Measurements from ENCODE around the gene POU3F1.

Gene POU3F1

DNA sequence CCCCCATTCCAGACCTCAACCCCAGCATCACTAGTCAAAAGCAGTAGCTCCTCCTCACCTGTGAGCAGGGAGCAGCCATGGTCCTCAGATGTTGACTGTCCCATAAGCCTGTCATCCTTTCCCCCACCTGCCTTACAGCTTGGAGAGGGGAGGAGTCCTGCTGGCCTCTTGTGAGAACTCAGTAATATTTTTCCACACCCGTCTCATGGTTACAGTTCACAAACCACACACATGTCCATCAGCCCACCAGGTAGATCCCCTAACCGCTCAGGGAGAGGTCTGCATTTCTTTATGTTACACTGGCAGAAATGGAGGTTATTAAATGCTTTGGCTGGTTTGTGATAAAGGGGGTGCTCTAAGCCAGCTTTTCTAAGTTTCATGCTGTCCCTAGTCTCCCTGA lies 26.3 kb upstream of the POU3F1 start:
- DNase-seq, result no peak

DNA sequence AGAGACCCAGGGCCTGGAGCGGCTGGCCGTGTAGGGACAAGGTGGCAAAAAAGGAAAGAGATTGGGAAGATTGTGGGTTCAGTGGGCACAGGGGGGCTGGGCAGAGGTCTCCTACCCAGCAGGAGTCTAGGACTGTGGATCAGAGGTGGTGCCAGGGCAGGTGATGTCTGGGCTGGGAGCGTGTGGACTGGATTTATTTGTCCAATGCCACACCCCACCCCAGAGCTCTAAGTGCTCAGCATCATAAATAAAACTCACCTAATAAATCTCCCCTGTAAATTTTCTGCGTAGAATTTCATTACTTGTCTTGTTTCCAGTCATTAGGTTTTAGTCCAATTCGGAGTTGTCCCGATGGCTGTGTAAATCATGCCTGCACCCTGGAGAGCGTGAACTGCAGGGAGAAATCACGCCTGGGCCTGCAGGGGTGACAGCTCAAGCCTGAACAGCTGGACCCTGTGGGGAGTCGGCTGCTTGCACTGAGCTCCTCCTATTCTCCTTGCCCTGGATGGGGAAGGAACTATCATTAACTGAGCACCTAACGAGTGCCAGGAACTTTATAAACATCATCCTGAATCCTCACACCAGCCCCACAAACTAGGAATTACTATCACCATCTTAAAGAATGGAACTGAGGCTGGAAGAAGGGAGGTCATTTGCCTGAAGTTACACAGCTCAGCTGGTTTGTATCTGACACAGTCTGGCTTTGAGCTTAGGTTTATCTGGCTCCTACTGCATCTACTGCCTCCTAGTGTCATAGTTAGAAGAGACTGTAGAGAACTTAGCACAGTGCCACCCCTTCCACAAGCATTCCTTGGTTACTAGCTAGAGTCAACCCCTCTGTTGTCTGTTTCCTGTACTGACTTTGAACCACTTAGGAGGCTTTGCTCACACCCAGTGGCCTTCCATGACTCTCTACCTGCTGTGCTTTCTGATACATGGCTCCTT lies 25.0 kb upstream of the POU3F1 start:
- DNase-seq, result no peak

DNA sequence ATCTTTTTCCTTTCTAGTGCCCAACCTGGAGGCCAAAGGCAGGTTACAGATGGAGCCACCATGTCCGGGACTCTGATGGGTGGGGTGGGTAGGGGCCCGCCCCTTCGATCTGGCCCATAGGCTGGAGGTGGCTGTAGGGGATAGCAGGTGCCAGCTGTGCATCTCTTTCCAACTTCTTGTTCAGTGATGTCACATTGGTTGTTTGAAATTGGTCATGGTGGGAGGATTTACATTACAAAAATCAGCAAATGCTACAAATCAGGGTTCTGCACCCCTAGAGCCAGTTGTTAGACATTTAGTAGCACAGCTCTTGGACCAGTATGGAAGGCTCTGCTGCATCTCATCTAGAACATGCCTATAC lies 22.4 kb upstream of the POU3F1 start:
- no peak for DNase-seq

DNA sequence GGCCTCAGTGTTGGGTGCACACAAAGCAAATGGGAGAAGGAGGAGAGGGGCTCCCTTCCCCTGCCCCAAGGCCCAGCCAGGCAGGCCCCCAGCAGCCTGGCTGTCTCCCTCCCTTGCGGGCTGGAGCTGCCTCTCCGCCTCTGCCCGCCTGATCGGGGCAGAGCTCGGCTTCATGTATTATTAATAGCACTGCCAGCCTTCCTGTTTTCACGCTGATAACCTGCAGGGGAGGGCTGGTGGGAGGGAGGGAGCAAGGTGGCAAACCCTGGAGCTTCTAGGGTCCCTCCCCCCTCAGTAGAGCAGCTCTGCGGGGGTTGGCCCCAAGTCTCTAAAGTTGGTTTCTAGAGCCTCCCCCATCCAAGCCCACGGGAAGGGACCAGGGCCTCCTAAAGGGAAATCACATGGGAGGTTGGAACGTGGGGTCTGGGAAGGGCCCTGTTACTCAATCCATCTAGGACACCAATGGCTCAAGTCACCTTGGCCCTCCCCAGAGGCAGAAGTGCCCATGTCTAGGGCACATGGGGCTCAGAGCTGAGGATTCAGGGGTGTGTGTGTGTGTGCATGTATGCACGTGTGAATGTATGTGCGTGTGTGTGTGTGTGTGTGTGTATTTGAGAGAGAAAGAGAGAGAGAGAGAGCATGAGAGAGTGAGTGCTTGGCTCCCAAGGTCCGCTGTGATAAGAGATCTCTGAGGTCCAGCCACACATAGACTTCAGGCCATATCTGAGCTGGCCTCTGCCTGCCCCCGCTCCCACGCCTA lies 21.8 kb upstream of the POU3F1 start:
- no peak for DNase-seq

DNA sequence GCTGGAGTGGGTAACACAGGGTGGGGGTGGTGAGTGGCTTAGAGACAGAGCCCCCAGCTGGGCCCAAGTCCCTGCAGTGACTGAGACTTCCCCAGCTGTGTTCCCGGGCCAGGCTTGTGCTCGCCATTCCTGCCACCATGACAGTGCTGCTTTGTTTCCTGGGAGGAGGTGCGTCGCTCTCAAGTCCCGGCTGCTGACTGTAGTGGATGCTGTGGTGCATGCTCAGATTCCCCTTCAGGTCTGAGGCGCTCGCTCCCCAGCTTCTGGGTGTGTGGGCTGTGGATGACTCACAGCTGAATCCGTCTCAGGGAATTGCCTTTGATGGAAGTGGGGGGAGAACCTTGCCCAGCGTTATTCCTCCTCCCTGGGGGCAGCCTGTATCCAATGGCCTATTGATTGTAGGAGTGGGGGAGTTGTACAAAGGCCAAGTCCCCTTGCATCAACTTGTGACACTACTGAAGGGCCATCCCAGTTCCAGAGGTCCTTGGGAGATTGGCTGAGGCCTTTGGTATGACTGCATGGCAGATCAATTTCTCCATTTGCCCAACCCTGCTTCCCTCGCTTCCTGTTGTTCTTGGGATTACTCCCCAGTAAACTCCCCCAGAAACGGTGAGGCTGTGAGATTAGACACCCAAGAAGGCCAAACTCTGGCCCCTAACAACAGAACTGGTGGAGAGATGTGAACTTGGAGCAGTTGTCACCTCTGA lies 17.8 kb upstream of the POU3F1 start:
- no peak for DNase-seq

DNA sequence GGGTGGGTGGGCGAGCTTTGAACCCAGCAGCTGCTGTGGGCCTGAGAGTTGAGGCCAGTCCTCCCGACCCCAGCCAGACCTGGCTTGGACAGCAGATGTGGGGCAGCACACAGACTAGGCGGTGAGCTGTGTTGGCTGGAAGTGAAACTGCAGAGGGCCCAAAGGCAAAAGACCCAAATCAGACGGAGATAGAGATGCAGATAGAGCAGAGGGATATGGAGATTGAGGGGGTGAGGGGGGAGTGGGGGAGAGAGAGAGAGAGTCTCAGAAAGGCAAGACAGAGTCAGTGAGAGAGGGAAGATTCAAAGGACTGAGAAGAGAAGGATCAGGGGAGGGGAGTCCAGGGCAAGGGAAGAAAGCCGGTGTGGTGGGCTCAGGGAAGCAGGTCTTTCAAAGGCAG lies 17.0 kb upstream of the POU3F1 start:
- no peak for DNase-seq

DNA sequence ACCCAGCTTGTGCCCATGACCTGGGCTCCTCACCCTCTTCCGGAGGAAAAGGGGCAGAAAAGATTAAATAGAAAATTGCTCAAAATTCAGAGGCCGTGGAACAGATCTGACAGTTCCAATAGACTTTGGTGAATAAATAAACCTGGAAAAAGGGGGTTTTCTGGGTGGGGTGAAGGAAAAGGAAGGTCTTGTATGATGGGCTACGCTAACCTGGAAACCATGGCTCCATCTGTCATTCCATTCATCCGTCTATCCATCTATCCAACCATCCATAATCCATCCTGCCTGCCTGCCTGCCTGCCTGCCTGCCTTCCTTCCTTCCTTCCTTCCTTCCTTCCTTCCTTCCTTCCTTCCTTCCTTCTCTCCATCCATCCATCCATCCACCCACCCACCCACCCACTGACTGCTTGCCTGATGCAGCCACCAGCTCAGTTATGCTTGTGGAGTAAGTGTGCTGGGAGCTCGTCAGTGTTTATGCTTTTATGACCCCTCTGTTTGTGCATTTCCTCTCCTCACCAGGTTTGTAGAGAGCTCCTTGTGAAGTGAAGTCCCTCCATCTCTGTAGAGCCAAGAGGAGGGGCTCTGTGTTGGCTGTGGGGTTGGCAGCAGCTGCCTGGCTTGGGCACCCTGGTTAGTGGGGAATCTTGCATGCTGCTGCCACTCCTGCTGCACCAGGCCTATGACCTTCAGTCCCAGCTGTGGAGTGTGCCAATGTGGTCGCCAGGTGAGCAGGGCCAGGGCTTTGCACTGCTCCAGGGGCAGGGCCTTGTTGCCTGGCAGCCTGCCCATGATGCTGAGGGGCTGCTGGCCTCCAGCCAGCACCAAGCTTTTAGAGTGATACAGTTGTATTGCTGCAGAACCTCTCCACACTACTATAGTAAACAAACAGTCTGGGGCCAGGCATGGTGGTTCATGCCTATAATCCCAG lies 16.0 kb upstream of the POU3F1 start:
- no peak for DNase-seq

DNA sequence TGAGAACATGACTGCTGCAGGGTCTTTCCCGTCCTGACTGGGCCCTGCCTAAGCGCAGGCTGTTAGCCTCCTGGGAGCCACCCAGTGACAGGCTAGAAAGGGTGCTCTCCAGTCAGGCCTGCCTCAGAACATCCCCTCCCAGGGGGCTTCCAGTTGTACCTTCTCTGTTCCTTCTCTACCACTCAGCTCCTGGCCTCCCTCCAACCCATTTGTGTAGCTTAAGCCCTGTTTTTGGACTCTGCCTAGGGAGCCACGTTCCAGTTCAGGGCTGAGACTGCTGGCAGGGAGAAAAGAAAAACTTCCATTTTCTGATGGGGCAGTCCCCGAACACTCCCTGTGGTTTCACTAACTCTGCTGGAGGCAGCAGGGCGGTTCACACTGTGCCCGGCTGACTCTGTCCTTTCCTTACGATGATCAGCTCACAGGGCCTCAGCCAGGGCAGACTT lies 15.3 kb upstream of the POU3F1 start:
- DNase-seq, result no peak

DNA sequence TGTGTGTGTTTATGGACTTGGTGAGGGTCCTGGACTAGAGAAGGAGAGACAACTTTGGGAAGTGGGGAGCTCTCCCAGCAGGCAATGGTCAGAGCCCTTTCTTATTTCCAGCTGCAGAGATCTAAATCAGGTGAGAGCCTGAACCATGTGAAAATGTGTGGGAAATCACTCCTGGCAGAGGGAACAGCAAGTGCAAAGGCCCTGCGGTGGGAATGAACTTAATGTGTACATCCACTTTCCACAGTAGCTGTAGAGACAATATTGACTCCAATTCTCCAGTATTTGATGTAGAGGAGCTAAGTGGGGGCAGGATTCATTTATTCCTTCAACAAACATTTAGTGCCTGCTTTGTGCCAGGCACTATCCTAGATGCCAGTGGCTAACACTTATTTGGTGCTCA lies 14.7 kb upstream of the POU3F1 start:
- no peak for DNase-seq

DNA sequence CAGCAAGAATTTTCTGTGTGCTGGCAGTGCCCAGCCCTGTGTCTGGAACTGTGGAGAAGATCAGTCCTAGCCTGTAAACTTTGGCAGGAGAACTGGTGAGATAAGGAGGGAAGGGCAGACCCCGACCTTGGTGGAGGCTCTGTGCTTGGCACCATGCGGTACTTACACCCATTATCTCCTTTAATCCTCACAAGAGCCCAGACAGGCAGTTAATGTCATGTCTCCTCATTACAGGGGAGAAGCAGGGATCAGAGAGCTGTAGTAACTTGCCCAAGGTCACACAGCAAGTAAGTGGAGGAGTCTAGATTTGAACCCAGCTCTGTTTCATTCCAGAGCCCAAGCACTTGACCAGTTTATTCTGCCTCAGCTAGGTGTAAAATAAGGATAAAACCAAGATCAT lies 13.9 kb upstream of the POU3F1 start:
- no peak for DNase-seq

DNA sequence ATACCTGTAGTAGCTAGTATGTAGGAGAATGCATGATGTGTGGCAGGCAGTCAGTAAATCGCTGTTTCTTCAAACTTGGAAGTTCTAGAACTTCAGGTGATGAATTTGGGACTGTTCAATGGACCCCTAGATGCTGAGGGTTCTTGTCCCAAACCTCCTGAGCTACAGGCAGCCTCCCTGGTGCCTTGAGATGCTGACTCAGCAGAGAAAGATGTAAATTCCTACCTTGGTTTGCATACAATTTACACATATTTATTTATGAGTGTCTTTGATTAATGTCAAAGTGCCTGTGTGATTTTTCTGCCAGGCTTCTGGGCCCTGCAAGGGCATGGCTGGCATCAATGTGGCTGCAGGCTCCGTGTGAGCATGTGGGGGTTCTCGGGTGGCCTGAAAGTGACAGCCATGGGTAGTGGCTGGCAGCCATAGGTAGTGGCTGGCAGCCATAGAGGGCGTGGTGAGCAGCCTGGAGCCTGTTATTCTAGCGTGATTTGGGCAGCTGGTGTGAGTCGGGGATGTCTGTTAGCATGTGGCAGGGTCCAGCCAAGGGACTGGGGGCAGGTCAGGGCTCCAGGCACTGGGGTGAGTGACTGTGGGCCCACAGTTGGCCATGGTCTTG lies 13.2 kb upstream of the POU3F1 start:
- DNase-seq, result no peak

DNA sequence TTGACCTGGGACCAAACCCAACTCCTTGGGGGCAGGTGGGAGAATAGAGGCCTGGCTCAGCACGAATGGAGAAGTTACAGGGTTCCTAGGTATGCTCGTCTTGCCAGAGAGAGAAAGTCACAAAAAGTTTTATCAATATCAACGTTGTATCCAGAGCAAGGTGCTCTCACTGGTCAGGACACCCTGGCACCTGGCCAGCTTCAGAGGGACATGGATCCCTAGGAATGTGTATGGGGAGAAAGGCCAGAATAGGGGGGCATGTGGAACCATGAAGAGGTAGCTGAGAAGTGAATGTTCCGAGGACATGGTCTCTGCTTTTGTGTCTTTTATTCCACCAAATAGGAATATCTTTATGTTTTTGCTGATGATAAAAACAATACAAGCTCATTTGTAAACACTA lies 9.4 kb upstream of the POU3F1 start:
- DNase-seq, result no peak

DNA sequence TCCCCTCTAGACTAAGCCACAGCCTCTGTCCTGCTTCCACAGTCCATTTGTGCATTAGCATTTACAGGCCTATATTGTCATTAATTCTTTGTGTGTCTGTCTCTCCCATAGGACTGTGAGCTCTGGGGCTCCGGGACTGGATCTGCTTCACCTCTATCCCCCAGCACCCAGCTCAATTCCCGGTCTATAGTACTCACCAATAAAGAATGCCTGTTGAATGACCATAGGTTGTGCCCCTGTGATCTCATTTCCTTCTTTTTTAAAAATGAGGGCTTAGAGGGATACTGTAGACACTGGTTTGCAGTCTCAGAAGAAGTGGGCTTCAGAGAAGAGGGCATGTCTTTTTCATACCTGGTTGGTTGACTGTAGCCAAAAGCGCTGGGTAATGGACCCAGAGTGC lies 8.8 kb upstream of the POU3F1 start:
- no peak for DNase-seq

DNA sequence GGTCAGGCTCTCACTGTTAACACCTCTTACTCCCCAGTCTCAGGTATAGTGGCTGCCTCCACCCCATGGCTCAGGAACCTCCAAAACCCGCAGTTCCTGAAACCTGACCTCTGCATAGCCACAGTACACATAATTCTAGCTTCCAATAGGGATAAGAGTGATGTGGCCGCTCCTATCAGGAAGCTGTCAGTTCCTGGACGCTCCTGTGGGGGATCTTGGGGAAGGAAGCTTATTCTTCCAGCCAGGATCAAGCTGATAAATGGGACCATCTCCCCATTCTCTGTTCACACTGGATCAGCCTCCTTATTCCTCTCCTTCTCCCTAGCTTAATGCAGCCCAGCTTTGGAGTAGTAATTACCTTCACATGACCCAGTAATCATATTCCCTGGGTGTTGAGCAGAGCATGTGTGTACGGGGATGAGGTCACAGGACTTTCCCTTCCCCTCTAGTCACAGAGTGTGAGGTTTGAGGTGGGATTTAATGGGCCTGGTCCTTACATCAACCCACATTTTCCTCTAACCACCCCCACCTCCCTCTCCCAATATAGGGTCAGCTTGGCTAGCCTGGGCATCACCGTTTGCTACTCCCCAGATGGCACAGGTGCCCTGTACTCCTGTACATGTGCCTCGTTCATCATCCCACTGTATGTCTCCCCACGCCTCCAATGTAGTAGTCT lies 7.0 kb upstream of the POU3F1 start:
- DNase-seq, result no peak

DNA sequence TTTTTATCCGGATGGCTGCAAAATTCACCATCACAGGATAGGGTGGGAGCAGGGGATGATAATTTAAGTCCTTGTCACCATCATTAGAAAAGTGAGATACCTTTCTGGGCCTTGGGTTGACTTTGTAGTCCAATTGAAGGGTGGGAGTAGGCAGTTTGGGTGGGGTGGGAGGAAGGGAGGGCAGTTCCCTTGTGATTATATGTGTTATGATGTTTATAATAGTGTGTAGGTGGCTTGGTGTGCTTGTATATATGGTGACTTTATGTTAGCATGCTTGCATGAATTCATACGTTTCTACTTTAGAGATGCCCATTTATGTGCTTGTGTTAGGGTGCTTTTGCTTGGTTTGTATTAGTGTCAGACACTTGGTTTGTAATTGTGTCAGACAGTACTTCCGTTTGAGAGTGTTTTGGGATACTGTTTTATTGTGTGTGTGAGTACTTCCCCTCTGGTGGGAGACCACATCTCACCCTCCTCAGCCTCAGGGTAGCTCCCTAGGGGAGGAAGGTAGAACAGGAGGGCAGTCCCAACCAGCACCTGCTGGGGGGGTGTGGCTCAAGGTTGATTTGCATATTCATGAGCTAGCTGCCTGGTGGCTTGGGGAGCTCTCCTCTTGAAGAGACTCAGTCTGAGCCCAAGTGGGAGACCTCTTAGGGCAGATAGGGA lies 6.3 kb upstream of the POU3F1 start:
- DNase-seq, result no peak

DNA sequence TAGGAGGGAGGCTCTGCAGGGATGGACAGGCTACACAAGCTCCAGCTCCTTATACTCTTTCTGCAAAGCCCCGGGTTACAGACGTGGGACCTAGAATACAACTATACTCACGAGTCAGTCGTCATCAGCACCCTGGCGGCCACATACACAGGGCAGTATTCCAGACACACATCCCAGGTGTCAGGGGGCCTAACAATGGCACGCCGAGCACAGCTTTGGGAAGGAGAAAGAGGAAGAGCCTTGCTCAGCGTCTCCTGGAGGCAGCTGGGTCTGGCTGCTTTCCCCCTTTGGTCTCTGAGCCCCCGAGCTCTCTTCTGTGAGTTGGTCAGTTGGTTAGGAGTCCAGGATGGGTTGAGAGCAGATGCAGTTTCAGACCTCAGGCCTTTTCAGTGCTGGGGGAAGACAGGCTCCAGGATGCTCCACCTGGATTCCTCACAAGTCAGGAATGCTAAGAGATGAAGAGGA lies 4.5 kb upstream of the POU3F1 start:
- no peak for DNase-seq

DNA sequence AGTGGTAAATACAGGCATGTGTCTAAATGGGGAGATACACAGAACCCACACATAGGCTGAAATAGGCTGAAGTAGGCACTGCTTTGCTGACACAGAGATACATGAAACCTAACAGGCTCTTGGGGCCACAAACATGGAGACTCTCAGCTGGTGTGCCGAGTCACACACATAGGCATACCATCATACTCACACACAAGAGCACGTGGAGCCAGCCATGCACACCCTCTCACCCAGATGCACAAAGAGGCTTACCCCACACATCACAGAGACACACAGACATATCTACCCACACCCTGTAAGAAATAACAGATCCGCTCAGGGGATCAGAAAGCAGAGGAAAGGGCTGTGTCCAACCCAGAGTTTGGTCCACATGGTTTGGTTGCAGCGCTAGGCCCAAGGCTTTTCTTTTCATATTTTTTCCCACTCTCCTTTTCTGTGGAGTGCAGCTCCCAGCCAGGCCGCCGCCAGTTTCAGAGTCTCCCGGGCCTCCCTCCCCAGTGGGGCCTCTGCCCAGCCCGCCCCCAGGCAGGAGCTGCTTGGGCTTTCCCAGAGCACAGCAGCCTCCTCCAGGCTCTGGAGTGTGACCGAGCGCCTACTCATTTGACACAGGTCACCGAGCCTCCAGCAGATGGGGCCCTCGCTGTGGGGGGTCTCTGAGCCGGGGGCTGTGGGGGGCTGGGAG lies 3.9 kb upstream of the POU3F1 start:
- DNase-seq, result no peak

DNA sequence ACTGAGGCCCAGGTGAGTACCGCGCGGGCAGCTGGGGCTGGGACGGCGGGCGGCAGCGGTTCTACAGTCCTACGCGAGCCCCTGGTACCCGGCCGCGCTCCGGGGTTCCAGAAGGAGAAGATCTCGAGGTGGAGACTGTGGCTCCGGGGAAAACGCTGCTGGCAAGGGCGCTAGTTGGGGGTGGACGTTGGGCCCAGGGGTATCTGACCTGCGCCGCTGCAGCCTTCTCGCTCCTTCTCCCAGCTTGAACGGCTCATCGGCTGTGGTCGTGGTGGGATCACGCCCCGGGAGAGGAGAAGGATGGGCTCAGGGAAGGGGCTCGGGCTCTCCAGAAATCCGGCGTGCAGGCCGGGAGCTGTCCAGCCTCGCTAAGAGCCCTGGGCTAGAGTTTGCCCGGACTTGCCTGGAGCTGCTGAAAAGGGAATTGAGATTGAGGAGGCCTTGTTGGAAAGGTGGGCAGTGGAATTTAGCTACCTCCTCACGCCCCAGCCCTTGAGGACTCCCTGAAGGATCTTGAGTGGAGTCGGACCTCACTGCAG lies 1.1 kb upstream of the POU3F1 start:
- no peak for DNase-seq

DNA sequence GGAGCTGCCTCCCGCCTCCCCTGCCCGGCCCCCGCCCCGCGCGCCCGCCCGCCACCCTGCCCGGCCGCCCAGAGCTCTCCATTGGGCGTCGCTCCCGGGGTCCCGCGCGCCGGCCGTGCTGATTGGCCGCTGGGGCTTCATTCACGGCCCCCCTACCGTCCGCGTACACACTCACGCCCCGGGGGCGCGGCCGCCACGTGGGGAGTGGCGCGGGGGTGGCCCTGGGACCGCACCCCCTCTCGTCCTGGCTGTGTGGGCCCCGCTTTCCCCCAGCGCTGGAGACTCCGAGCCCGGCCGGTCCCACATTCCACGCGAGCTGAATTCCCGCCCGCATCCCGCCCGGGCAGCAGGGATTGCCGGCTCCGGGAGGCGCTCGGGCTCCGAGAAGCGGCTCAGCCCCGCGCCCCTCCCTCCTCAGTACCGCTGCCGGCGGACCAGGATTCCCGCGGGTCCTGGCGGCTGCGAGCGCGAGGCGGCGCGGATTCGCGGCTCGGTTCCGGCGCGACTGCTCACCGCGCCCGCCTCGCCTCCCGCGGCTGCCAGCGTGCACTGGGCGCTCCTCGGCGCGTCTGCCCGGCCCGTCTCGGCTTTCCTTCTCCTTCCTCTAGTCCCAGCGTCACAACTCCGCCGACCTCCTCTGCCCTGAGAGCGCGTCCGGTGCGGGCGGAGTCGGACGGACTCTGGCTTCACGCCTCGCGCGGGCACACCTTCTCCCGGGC lies 450 bp upstream of the POU3F1 start:
- peak; percentile 86 for DNase-seq

All from CD4-positive, alpha-beta T cell treated with Interleukin-17A for 4 hours (primary cell).